ENCODE measurements around the gene ENPP6. TPM values are rescaled to one million over a fixed set of nuclear protein-coding genes. Genes with fewer than 3 reads are reported as not detected.

Gene ENPP6
- total RNA-seq, 1 experiment from 2014 or later: not detected

DNA sequence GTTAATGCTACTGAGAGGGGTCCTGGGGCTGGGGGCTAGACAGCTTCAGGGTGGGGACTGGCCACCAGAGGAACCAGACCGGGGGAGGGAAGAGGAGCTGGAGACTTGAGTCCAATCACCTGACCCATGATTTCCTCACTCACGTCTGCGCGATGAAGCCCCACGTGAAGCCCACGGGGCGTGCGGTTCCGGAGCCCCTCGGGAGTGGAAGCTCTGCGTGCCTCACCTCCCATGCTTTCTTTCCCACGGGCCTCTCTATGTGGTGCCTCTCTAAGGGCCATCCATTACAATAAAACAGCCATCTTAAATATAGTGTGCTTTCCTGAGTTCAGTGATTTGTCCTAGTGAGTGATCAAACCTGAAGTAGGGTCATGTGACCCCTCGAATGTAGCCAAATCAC lies 119.9 kb downstream of the ENPP6 start:
- Histone ChIP-seq H3K9me2 (replicated peaks; ENCODE audit: insufficient read depth, low read length) (no peaks in the 10 kb centered on the region), H3K79me2 (ENCODE audit: low read length) (no peaks in the 10 kb centered on the region), H3K27me3 (ENCODE audit: low read length) (no peaks in the 10 kb centered on the region), H3K4me2 (ENCODE audit: low read depth, low read length, poor library complexity, severe bottlenecking) (no peak overlapping the region), H3K36me3 (ENCODE audit: insufficient read depth, low read length) (no peaks in the 10 kb centered on the region), H4K20me1 (ENCODE audit: insufficient read depth, low read depth, low read length) (no peaks in the 10 kb centered on the region), H3K27ac (ENCODE audit: low read length) (no peak overlapping the region), H2AFZ (ENCODE audit: low read length) (no peak overlapping the region), H3K9me3 (ENCODE audit: low read length) (no peaks in the 10 kb centered on the region), H3K9ac (ENCODE audit: low read length) (no peak overlapping the region), H3K4me1 (ENCODE audit: low read length) (no peaks in the 10 kb centered on the region), H3K4me3 (ENCODE audit: low read length) (no peak overlapping the region)
- DNase-seq: no peak

DNA sequence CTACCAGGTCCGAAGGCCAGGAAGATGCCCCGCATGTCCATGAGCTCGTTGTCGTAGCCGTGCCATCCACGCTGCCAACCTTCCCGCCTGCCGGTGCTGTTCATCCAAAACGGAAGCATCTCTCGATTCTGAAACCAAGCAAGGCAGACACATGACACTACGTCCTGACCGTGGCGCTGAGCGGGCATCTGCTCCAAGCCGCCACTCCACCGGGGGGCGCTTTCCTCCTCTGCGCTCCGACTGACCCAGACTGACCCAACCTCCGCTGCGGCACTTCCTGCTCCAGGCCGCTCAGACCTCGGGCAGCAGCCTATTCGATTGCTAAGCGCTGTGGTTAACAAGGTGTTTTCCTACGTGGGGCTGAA lies 120.5 kb downstream of the ENPP6 start:
- Histone ChIP-seq H3K9me2 (replicated peaks; ENCODE audit: insufficient read depth, low read length) (no peaks in the 10 kb centered on the region), H4K20me1 (ENCODE audit: insufficient read depth, low read depth, low read length) (no peaks in the 10 kb centered on the region), H3K27me3 (ENCODE audit: low read length) (no peaks in the 10 kb centered on the region), H3K9me3 (ENCODE audit: low read length) (no peaks in the 10 kb centered on the region), H3K27ac (ENCODE audit: low read length) (no peak overlapping the region), H3K79me2 (ENCODE audit: low read length) (no peaks in the 10 kb centered on the region), H3K36me3 (ENCODE audit: insufficient read depth, low read length) (no peaks in the 10 kb centered on the region), H3K9ac (ENCODE audit: low read length) (no peak overlapping the region), H3K4me3 (ENCODE audit: low read length) (no peak overlapping the region), H2AFZ (ENCODE audit: low read length) (no peak overlapping the region), H3K4me1 (ENCODE audit: low read length) (no peaks in the 10 kb centered on the region), H3K4me2 (ENCODE audit: low read depth, low read length, poor library complexity, severe bottlenecking) (no peak overlapping the region)
- no peak for DNase-seq

DNA sequence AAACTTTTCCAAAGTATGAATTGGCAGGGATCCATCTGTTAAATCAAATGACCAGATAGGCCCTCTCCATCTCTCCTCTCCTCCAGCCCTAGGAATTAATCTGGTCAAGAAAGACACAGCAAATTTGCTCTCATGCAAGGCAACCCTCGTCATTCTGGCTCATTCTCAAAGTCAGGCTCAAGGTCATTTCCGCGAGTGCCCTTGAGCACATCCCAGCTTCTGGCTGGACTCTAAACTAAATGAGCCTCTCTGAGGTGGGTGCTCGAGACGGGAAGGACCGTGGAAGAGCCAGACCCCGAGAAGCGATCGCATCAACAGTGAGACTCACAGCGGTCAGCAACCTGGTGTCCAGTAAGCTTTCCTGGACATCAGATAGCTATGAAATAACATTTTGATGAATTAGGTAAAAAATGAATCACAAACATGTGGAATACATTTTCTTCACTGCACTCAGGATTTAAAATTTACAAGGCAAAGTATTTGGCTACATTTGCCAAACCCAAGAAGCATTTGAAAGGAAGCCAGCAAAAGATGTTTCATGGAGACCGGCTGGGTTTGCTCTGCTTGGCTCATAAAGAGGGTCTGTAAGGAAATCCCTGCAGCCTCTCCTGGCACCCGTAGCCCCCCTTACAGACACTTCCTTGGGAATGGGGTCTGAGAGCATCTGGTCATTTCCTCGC lies 121.0 kb downstream of the ENPP6 start:
- H3K27me3 ChIP-seq (ENCODE audit: low read length): no peaks in the 10 kb centered on the region
- H3K4me3 ChIP-seq (ENCODE audit: low read length): no peak overlapping the region
- H3K36me3 ChIP-seq (ENCODE audit: insufficient read depth, low read length): no peaks in the 10 kb centered on the region
- no peak overlapping the region for H2AFZ ChIP-seq (ENCODE audit: low read length)
- H3K4me1 ChIP-seq (ENCODE audit: low read length): no peaks in the 10 kb centered on the region
- H3K79me2 ChIP-seq (ENCODE audit: low read length): no peaks in the 10 kb centered on the region
- no peak overlapping the region for H3K27ac ChIP-seq (ENCODE audit: low read length)
- H3K4me2 ChIP-seq (ENCODE audit: low read depth, low read length, poor library complexity, severe bottlenecking): no peak overlapping the region
- no peaks in the 10 kb centered on the region for H3K9me3 ChIP-seq (ENCODE audit: low read length)
- H4K20me1 ChIP-seq (ENCODE audit: insufficient read depth, low read depth, low read length): no peaks in the 10 kb centered on the region
- H3K9me2 ChIP-seq (replicated peaks; ENCODE audit: insufficient read depth, low read length): no peaks in the 10 kb centered on the region
- no peak for DNase-seq
- H3K9ac ChIP-seq (ENCODE audit: low read length): no peak overlapping the region

DNA sequence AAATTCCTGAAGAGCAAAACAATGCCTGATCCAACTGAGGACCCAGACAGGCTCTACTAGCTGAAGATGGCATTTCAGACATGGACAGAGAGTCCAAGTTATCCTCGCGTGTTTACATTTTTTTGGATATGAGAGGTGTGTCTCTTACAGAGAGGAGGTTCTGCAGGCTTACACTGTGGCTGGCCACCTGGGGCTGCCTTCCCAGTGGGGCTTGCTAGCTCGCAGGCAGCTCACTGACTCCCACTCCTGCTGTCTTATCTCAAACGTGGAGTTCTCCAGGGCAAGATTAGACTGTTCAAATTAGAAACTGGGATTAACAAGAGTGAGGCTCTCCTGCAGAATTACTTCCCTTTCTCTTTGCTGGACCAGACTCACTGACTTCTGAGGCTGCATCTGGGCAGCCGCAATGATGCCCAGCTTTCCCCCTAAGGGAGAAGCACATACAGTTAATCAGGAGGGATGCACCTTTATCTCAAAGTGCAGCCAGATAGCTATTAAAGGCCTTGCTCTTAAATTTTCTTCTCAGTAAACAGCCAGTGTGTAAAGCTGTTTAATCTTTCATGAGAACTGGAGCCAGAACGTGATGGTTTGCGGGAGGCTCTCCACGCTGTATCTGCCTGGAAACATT lies 123.0 kb downstream of the ENPP6 start:
- Histone ChIP-seq H3K27me3 (ENCODE audit: low read length) (no peaks in the 10 kb centered on the region), H2AFZ (ENCODE audit: low read length) (no peak overlapping the region), H3K4me2 (ENCODE audit: low read depth, low read length, poor library complexity, severe bottlenecking) (no peak overlapping the region), H3K4me3 (ENCODE audit: low read length) (no peak overlapping the region), H3K79me2 (ENCODE audit: low read length) (no peaks in the 10 kb centered on the region), H3K9me3 (ENCODE audit: low read length) (no peaks in the 10 kb centered on the region), H3K36me3 (ENCODE audit: insufficient read depth, low read length) (no peaks in the 10 kb centered on the region), H3K4me1 (ENCODE audit: low read length) (no peaks in the 10 kb centered on the region), H3K9ac (ENCODE audit: low read length) (no peak overlapping the region), H4K20me1 (ENCODE audit: insufficient read depth, low read depth, low read length) (no peaks in the 10 kb centered on the region), H3K9me2 (replicated peaks; ENCODE audit: insufficient read depth, low read length) (no peaks in the 10 kb centered on the region), H3K27ac (ENCODE audit: low read length) (no peak overlapping the region)
- DNase-seq: no peak

DNA sequence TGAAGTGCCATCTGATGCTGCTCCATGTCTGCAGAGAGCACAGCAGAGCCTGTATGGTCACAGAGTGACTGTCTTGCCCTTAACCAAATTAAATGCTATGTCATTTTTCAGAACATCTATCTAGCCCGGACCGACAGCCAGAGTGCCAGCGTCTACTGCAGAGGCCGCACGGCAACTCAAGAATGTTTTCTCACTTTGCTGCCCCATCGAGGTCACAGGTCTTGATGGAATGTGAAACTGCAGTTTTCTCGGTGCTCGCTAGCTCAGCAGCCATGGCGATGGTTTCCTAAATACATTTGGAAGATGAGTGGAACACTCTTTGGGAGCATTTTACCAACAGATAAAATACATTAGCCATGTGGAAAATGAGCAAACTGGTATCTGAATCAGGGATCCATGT lies 125.7 kb downstream of the ENPP6 start:
- Histone ChIP-seq H3K4me3 (ENCODE audit: low read length) (no peak overlapping the region), H3K9ac (ENCODE audit: low read length) (no peak overlapping the region), H3K4me2 (ENCODE audit: low read depth, low read length, poor library complexity, severe bottlenecking) (no peak overlapping the region), H4K20me1 (ENCODE audit: insufficient read depth, low read depth, low read length) (no peaks in the 10 kb centered on the region), H3K36me3 (ENCODE audit: insufficient read depth, low read length) (no peaks in the 10 kb centered on the region), H3K9me2 (replicated peaks; ENCODE audit: insufficient read depth, low read length) (no peaks in the 10 kb centered on the region), H3K27ac (ENCODE audit: low read length) (no peak overlapping the region), H3K27me3 (ENCODE audit: low read length) (no peaks in the 10 kb centered on the region), H3K9me3 (ENCODE audit: low read length) (no peaks in the 10 kb centered on the region), H3K79me2 (ENCODE audit: low read length) (no peaks in the 10 kb centered on the region), H3K4me1 (ENCODE audit: low read length) (no peaks in the 10 kb centered on the region), H2AFZ (ENCODE audit: low read length) (no peak overlapping the region)
- DNase-seq: no peak

DNA sequence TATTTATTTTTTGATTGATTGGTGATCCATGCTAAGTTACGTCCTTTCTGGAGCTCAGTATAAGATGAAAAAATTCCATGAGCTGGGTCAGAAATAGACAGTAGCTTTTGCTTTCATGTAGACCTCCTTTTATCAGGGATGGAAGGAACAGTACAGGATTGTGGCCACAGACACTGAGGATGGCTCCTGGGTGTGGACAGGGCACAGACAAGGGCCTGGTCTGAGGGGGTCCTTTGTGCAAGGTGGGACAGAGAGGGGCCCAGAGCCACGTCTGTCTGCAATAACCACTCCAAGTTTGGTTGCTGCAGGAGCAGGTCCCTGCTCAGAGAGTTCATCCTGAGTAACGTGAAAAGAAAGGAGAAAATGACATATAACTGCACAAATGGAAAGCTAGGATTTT lies 127.1 kb downstream of the ENPP6 start:
- no peaks in the 10 kb centered on the region for H3K9me3 ChIP-seq (ENCODE audit: low read length)
- no peaks in the 10 kb centered on the region for H3K27me3 ChIP-seq (ENCODE audit: low read length)
- H3K79me2 ChIP-seq (ENCODE audit: low read length): no peaks in the 10 kb centered on the region
- DNase-seq: no peak
- H4K20me1 ChIP-seq (ENCODE audit: insufficient read depth, low read depth, low read length): no peaks in the 10 kb centered on the region
- H3K9ac ChIP-seq (ENCODE audit: low read length): no peak overlapping the region
- no peaks in the 10 kb centered on the region for H3K9me2 ChIP-seq (replicated peaks; ENCODE audit: insufficient read depth, low read length)
- no peak overlapping the region for H3K4me3 ChIP-seq (ENCODE audit: low read length)
- no peaks in the 10 kb centered on the region for H3K4me1 ChIP-seq (ENCODE audit: low read length)
- no peak overlapping the region for H3K4me2 ChIP-seq (ENCODE audit: low read depth, low read length, poor library complexity, severe bottlenecking)
- H2AFZ ChIP-seq (ENCODE audit: low read length): no peak overlapping the region
- H3K36me3 ChIP-seq (ENCODE audit: insufficient read depth, low read length): no peaks in the 10 kb centered on the region
- no peak overlapping the region for H3K27ac ChIP-seq (ENCODE audit: low read length)

DNA sequence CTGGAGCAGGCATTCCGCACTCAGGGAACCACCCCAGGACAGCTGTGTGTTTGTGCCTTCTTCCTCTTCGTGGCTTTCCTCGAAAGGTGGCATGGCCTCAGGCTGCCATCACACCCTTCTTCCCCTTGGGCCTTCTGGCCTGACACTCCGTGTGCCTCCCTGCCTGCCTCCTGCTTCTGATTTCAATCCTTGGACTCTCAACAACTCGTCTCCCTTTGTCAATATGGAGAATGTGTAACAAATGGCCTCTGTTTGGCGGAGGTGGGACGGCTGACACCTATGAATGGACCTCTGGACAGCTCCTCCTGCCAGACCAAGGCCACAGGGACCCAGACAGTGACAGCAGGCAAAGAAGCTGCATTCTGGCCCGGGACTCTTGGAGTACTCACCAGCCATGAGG lies 137.0 kb downstream of the ENPP6 start:
- no peak for DNase-seq
- Histone ChIP-seq H3K9ac (ENCODE audit: low read length) (no peak overlapping the region), H3K79me2 (ENCODE audit: low read length) (no peaks in the 10 kb centered on the region), H2AFZ (ENCODE audit: low read length) (no peak overlapping the region), H3K9me3 (ENCODE audit: low read length) (no peaks in the 10 kb centered on the region), H3K4me1 (ENCODE audit: low read length) (no peaks in the 10 kb centered on the region), H3K4me2 (ENCODE audit: low read depth, low read length, poor library complexity, severe bottlenecking) (no peak overlapping the region), H4K20me1 (ENCODE audit: insufficient read depth, low read depth, low read length) (no peaks in the 10 kb centered on the region), H3K27ac (ENCODE audit: low read length) (no peak overlapping the region), H3K4me3 (ENCODE audit: low read length) (no peak overlapping the region), H3K9me2 (replicated peaks; ENCODE audit: insufficient read depth, low read length) (no peaks in the 10 kb centered on the region), H3K36me3 (ENCODE audit: insufficient read depth, low read length) (no peaks in the 10 kb centered on the region), H3K27me3 (ENCODE audit: low read length) (no peaks in the 10 kb centered on the region)

DNA sequence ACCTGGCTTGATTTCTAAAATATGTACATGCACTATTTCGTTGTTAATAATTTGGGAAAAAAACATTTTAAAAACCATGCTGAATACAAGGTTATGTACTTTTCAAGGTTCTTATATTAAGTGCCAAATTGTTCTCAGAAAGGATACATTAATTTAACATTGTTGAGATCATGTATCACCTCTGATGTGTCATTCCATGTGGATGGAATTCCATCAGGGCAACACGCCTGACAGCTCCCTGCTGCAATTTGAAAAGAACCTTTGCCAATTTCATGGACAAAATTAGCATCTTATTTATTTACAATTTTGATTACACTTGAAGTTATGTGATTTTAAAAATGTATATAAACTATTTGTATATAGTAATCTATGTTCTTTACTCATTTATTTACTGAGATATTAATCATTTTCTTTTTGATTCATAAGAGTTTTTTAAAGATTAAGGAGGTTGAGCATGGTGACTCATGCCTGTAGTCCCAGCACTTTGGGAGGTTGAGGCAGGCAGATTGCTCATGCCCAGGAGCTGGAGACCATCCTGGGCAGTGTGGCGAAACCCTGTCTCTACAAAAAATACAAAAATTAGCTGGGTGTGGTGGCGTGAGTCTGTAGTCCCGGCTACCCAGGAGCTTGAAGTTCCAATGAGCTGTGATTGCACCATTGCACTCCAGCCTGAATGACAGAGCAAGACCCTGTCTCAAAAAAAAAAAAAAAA lies 142.8 kb downstream of the ENPP6 start:
- Histone ChIP-seq H3K9me2 (replicated peaks; ENCODE audit: insufficient read depth, low read length) (no peaks in the 10 kb centered on the region), H3K79me2 (ENCODE audit: low read length) (no peaks in the 10 kb centered on the region), H3K9me3 (ENCODE audit: low read length) (no peaks in the 10 kb centered on the region), H4K20me1 (ENCODE audit: insufficient read depth, low read depth, low read length) (no peaks in the 10 kb centered on the region), H2AFZ (ENCODE audit: low read length) (no peak overlapping the region), H3K4me2 (ENCODE audit: low read depth, low read length, poor library complexity, severe bottlenecking) (no peak overlapping the region), H3K36me3 (ENCODE audit: insufficient read depth, low read length) (no peaks in the 10 kb centered on the region), H3K27me3 (ENCODE audit: low read length) (no peaks in the 10 kb centered on the region), H3K27ac (ENCODE audit: low read length) (no peak overlapping the region), H3K4me3 (ENCODE audit: low read length) (no peak overlapping the region), H3K9ac (ENCODE audit: low read length) (no peak overlapping the region), H3K4me1 (ENCODE audit: low read length) (no peaks in the 10 kb centered on the region)
- no peak for DNase-seq
